HG03457 (cell line): ENCODE data around the gene SYMPK.
"Not testable (repeated sequence)": the region's sequence is repeated elsewhere in the genome, so short reads cannot be mapped to it uniquely, and the experiment has no call there.

Experiments
- ATAC-seq: cut with Tn5 transposase; IDR thresholded peaks from one replicate; pipeline ENCODE4 v1.9.1; 2021; ENCODE audit warnings: moderate number of reproducible peaks; ENCODE audit not compliant: unreplicated experiment

Gene SYMPK

DNA sequence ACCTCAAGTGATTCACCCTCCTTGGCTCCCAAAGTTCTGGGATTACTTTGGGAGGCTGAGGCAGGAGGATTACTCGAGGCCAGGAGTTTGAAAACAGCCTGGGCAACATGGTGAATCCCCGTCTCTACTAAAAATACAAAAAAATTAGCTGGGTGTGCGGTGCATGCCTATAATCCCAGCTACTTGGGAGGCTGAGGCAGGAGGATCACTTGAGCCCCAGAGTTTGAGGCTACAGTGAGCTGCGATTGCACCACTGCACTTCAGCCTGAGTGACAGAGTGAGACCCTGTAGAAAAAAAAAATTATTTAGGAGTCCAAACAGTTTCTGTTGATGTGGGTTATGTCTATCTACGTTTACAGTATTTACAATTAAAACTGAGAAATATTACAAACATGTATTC is 7.9 kb upstream of the SYMPK start:
- ATAC-seq, result no peak

DNA sequence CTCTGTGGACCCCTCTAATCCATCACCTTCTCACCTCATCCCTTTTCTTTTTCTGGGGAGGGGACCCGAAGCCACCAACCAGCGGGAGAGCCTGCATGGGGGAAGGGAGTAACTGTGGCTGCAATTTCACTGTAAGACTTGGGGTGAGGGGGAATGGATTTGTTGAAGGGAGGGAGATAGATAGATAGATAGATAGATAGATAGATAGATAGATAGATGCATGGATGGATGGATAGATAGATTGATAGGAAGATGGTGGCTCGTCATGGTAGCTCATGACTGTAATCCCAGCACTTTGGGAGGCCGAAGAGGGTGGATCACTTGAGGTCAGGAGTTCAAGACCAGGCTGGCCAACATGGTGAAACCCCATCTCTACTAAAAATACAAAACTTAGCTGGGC is 4.3 kb upstream of the SYMPK start:
- not testable (repeated sequence) for ATAC-seq

DNA sequence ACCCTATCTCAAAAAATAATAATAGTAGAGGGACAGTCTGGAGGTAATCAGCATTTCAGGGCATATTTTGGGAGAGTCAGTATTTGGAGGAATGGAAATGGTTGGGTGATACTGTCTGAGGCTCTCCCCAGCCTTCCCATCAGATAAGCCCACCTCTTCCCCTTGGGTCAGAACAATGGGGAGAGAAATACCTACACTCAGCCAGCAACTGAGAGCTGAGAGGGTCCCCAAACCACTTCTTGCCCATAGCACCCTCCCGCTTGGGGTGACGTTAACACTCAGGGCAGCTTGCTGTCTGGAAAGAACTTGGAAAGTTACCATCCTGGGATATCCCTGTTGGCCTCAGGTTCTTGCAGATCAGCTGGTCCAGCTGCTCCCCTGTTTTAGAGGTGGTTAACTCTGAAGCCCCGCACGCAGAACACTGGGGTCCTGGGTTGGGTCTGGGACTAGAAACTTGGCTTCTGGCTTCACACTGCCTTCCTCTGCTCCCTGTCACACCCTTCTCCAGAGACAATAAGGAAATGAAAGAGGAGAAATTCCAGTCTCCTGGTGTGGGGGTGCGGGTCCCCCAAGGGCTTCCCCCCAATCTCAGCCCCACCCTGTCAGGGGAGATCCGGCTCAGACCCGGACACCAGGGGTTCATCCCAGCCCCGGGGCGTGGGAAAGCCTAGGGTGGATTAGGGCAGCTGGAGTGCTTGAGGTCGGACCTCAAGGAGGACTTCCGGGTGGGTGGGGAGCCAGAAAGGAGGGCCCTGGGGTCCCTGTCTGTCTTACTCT is 3.6 kb upstream of the SYMPK start:
- no peak for ATAC-seq

DNA sequence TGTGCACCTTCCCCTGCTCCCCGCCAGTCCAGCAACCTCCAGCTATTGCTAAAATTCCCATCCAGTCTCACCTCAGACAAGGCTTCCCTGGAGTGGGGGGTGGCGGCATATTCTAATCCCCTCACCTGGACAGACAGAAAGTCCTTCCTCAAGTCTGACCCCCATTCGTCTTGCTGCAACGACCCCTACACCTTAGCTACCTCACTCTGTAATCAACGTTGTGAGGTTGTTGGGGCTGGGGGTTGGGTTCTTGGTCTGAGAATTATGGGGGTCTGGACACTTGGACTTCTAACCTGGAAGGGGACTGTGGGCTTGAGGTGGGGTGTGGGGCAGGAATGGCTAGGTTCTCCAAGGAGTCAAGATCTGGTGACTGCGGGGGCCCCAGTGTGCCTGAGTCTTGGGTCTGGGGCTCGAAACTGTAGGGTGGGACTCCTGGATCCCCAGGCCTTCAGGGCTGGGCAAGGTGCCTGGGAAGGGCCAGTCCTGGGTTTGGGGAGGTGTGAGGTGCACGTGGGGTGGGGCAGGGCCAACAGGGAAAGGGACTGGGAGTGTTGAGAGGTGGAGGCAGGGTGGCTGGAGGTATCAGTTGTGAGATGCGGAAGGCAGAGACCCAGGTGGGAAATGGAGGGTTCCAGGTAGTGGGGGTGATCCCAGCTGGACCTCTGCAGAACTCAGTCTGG is 2.5 kb upstream of the SYMPK start:
- ATAC-seq, result no peak

DNA sequence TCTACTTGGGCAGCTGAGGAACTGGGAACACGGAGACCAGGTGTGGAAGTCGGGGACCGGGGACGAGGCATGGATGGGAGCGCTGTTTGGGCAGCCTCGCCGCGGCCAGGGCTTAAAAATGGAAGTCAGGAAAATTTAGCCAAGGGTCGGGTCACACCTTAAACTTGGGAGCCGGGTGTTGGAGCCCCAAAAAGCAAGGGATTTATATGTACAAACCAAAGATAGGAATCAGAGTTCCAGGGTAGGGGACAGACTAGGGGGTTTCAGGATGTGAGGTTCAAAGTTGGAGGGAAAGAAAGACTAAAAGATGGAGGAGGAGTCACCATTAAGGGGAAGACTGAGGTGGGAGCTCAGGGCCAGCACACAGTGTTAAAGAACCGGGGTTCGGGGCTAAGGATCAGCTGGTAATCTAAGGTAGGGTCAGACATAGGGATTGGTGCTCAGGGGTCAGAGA is 1.7 kb upstream of the SYMPK start:
- no peak for ATAC-seq

DNA sequence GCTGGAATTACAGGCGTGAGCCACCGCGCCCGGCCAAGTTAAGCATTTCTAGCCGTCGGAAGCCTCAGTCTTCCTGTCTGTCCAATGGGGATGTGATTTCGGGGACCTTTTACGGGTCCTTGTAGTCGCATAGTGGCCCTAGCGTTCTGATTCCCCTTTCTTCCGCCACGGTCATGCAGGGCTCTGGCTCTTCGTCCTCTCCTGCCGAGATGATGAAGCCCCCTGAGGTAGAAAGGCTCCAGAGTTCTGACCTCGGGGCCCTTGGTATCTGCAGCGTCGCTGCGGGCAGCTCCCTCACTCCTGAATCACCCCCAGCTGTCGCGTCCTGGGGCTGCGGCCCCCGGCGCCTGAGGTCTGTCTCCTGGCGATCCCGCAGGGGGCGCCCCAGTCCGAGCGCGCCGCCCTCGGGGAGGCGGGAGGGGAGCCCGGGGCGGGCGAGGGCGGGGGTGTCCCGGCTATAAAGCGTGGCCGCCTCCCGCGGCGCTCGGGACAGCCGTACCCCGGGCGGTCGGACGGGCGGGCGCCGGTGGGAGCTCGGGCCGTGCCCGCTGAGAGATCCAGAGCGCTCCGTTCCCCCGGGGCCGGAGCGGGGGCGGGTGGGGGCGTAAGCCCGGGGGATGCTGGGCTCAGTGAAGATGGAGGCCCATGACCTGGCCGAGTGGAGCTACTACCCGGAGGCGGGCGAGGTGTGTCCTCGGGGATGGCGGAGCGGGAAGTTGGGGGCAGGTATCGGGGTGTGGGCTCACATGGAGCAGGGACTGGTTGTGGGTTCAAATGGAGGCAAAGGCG is 1.1 kb upstream of the SYMPK start, which contains the start of gene FOXA3:
TSS of gene FOXA3 (plus strand) at position 487 of the 789 bp plus-strand sequence. CDS start at position 618, 131 bp downstream.
- no peak for ATAC-seq

DNA sequence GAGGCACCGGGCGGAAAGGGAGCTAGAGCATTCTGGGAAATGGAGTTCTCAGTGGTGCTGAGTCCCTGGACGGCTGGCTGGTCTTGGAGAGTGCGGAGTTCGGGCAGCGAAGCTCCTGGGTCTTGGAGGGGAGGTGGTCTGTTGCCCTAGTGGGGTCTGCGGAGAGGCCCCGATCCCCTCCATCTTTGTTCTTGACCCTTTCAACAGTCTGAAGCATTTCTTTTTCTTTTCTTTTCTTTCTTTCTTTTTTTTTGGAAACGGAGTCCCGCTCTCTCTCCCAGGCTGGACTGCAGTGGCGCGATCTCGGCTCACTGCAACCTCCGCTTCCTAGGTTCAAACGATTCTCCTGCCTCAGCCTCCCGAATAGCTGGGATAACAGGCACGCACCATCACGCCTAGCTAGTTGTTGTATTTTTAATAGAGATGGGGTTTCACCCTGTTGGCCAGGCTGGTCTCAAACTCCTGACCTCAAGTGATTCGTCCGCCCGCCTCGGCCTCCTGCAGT is 440 bp upstream of the SYMPK start:
- ATAC-seq, result no peak

DNA sequence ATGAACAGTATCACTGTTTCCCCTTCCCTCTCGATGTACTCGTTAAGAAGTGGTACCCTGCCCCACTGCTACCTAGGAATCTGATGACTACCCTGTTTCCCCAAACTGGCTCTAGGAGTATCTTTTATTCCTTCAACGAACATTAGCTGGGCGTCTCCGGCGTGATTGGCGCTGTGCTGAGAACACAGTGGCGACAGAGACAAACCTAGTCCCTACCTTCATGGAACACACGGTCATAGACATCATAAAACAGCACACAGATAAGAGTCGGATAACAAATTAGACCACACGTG is 730 bp downstream of the SYMPK start:
- ATAC-seq, result no peak

DNA sequence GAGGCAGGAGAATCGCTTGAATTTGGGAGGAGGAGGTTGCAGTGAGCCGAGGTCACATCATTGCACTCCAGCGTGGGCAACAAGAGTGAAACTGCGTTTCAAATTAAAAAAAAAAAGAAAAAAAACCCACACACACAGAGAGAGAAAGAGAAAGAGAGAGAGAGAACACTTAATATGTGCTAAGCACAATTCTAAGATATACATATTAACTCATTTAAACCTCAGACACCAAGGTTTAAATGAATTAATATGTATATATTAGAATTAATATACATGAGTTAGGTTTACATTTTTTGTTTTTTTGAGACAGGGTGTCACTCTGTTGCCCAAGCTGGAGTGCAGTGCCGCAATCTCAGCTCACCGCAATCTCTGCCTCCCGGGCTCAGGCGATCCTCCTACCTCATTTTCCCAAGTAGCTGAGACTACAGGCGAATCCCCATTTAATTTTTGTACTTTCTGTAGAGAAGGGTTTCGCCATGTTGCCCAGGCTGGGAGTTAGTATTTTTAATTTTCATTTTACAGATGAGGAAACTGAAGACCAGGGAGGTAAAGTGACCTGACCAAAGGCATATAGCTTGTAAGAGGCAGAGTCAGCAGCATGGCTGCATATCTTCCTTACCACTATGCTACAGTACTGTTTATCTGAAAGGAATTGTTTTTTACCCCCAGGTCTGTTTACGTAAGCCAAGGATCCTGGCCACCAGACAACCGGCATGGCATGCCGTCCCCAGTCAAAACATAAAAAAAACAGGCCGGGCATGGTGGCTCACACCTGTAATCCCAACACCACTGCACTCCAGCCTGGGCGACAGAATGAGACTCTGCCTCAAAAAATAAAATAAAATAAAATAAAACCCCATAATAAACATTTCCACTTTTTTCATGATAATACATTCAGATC is 2.3 kb downstream of the SYMPK start:
- ATAC-seq, result no peak

DNA sequence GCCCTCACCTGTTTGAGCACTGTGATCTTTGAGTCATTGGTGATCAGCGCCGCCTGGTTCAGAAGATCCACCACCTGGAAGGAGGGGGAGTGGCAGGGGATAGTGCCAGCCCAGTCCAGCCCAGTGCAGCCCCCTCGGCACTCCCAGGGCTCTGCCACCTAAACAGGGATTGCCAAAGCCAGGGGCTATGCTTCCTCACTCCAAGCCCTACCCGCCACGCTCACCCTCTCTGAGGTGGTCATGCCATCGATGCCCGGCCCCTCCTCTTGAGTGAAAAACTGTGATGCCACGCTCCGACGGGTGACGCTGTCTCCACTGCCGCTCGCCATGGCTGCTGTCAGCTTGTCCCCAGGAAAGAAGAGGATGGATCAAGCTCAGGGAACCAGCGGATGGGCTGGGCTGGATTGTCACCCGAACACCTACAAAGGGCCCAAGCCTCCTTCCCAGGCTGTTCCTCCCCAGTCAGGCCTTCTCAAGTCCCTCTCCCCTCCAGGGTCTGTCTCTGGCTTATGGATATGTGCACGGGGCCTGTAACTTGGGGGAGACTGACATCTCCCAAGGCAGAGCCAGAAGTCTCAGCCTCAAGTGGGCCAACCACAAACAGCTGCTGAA is 8.7 kb downstream of the SYMPK start:
- no peak for ATAC-seq

DNA sequence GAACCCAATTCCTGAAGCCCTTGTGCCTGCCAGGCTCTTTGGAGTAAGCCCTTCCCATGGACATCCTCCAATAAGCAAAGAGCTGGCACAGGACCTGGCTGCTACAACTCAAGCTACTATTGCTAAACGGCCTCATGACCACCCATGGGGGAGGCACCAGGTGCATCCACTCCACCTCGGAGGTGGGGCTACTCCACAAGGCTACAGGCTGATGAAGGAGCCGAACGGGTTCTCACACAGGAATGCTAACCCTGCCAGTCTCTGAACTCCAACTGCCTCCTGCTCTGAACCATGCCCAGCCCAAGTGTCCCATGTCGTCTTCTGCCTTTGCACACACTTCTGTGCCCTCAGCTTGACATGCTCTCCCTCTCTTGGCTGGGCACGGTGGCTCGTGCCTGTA is 10.0 kb downstream of the SYMPK start:
- ATAC-seq, result no peak

DNA sequence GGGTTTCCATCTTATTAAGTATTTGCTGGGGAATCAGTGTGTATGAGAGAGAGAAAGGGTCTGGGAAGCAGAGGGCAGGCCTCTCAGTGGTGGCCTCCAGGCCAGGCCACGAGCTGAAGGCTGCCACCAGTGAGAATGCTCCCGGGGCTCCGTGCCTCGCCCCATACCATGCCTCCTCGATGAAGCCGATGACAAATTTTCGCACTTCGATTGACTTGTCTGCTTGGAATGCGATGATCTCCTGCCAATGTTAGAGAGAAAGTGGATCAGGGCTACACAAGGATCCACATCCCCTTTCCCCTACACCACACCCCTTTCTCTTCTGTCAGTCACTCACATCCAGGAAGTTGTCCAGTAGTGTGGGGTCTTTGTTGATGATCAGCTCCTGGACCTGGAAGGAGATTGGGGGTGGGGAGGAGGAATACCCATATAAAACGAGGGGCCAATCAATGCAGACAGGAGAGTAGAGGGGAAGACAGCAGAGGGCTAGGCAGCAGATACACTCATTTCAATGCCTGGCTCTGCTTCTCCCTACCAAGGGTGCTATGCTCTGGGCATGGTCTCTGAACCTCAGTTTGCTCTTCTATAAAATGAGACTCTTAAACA is 10.7 kb downstream of the SYMPK start:
- no peak for ATAC-seq

DNA sequence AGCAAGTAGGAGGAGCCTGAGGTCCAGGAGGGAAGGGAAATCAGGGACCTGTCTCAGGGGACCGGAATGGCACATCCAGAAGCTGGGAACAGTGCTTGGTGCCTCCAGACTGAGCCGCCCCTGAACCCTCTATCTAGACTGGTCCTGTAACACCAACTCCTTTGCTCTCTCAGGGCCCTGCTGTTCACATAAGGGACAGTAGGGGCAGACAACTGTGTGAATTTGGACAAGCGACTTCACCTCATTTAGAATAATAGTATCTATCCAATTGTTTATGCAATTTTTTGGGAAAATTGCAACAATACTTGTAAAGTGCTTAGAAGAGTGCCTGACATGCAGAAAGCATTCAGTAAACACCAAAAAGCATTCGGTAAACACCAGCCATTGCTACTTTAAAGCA is 14.0 kb downstream of the SYMPK start:
- no peak for ATAC-seq

DNA sequence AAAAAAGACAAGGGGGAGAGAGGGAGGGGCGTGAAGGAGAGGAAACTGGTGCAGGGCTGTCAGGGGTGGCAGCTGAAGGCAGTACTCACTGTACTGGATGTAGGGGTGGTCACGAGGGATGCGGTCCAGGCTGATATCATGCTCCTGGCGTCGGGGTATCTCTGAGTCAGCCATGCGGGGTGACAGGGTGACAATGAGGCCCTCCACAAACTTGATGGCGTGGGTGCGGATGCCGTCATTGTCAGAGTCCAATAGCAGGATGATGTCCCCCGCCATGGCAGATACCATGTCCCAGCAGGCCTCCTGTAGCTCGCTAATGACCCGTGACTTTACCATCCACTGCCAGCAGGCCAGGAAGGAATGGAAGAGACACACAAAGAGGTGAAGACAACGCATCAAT is 15.3 kb downstream of the SYMPK start:
- ATAC-seq, result no peak

DNA sequence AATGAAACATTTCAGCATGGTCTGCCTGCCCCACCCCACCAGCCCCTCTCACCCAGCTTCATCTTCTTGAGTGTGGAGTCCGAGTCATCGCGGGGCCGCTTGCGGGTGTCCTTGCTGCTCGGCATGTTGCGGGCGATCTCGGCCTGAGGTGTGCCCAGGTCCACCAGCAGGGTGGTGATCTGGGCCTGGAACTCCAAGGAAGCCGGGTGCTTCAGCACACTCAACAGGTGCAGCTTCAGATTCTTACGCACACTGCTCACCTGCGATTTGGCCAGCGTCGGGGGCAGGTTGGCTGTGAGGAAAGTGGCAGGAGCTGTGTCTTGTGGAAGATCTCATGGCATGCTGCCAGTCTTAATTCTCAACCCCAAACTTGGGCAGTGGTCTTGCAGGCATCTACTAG is 20.7 kb downstream of the SYMPK start:
- no peak for ATAC-seq

DNA sequence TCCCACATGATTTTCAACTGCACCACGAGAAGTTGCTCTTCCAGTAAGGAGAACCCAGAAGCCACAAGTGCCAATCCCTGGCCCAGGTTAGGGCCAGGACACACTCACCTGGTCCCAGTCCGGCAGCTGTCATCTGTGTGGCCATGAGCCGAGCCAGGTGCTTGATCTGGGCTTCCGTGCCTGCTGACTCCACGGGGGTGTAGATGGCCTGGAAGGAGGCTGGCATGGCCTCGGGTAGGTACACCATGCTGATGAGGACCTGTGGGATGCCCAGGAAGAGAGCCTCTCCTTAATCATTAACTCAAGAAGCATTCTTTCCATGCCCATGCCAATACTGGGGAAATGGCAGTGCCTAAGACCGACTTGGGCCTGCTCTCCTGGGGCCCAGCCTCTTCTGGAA is 28.0 kb downstream of the SYMPK start:
- no peak for ATAC-seq

DNA sequence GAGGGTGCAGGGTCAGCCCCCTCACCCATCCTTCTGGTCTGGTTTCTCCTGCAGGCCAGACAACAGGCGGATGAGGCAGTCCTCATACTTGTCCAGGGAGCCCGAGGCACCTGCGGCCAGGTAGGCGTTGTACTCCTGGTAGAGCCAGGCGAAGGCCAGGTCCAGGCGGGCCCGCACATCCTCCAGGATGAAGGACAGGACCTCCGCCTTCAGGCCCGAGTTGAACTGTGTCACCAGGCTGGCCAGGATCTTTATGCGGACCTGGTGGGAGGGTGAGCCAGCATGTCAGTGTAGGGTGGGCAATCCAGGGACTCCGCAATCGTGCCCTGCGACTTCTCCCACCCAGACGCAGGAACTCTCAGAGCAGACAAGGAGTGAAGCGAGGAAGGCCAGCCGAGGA is 34.0 kb downstream of the SYMPK start:
- ATAC-seq, result no peak

DNA sequence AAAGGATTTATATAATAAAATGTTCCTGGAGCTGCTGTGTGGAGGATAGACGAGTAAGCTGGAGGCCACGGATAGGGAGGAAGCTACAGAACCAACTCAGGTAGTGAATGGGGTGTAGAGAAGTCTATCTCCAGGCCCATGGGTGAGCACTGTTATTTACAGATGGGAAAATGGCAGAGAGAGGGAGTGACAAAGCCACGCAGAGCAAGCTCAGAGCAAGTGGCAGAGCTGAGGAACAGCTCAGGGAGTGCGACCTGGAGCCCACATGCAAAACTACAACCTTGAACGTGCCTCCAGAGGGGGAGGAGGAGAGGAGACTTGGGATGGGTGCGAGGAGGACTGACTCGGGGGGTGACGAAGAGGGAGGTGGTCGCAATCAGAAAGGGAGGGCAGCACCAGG is 34.4 kb downstream of the SYMPK start:
- ATAC-seq, result no peak

DNA sequence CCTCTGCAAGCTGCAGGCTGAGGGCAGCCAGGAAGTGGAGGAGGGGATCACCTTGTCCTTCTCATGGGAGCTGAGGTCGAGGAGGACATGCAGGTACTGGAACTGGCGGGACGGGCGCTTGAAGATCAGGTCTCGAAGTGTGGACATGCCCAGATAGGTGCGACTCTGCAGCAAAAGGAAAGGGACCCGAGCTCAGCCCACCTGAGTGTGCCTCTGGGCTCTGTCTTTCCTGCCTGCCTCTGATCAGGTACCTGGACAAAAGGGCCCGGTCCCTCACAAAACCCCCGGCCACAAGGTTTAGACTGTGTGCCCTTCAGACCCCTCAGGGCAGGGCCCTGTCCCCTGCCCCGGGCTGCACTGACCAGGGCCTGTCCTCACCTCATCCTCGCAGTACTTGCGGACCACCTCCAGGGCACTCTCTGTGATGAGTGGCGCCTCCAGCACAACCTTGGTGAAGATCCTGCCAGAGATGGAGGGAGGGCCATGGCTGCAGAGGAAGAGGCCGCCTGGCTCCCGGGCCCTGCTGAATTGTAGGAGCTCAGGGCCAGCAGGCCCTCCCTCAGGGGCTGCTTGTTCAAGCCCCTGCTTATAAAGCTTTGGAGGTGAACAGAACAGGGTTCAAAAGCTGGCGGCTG is 35.4 kb downstream of the SYMPK start:
- ATAC-seq, result no peak
